HepG2 (cell line): ENCODE data around the gene SGO1. TPM values are rescaled to one million over a fixed set of nuclear protein-coding genes. Genes with fewer than 3 reads are reported as not detected.

Source experiments
- BORCS8-MEF2B ChIP-seq: sonication (generic); formaldehyde crosslinking; IDR thresholded peaks from 2 replicates; pipeline ENCODE4 v1.8.0; 2022; ENCODE audit warnings: mild to moderate bottlenecking, missing genetic modification reagents
- EED ChIP-seq: sonication (generic); formaldehyde crosslinking; IDR thresholded peaks from 2 replicates; pipeline ENCODE4 v1.5.0; 2020; ENCODE audit warnings: mild to moderate bottlenecking, missing genetic modification reagents
- NR2F6 ChIP-seq, 2 experiments: IDR thresholded peaks; 2 replicates each; pipeline ENCODE4 v1.6.1; 2016; ENCODE audit warnings: antibody characterized with exemption in 1 of 2, mild to moderate bottlenecking in 1 of 2
- SNAI1 ChIP-seq: sonication (generic); formaldehyde crosslinking; IDR thresholded peaks from 2 replicates; pipeline ENCODE4 v1.5.0; 2020; ENCODE audit warnings: mild to moderate bottlenecking, missing genetic modification reagents, borderline replicate concordance
- SOX5 ChIP-seq: IDR thresholded peaks from 2 replicates; pipeline ENCODE4 v1.6.1; 2016; ENCODE audit warnings: borderline replicate concordance
- ZNF451 ChIP-seq: sonication (generic); formaldehyde crosslinking; IDR thresholded peaks from 2 replicates; pipeline ENCODE4 v1.5.0; 2020; ENCODE audit warnings: mild to moderate bottlenecking, missing genetic modification reagents
- ZNF501 ChIP-seq: sonication (generic); formaldehyde crosslinking; IDR thresholded peaks from 2 replicates; pipeline ENCODE4 v1.5.1; 2020; ENCODE audit warnings: mild to moderate bottlenecking, moderate library complexity, missing genetic modification reagents
- ZNF652 ChIP-seq: IDR thresholded peaks from 2 replicates; pipeline ENCODE4 v1.6.1; 2016; ENCODE audit warnings: low read depth, borderline replicate concordance
- ZNF720 ChIP-seq: sonication (generic); formaldehyde crosslinking; IDR thresholded peaks from 2 replicates; pipeline ENCODE4 v1.4.0; 2020; ENCODE audit warnings: missing genetic modification reagents
- ZNF772 ChIP-seq: sonication (generic); formaldehyde crosslinking; IDR thresholded peaks from 2 replicates; pipeline ENCODE4 v1.5.0; 2020; ENCODE audit warnings: mild to moderate bottlenecking, missing genetic modification reagents
- polyA plus RNA-seq, 8 experiments: library from polyadenylated mRNA; depleted of rRNA in 3 of 8; stranded (reverse) in 7 of 8; unstranded in 1 of 8; fragments of >200 nt; fragmentation: Illumina TruSeq in 4 of 8; extraction: Trizol in 4 of 8; gene quantifications; 2 replicates each; pipeline versions ENCODE4 v1.2.1 to v1.2.3, GENCODE V29; 2011 to 2016; ENCODE audit warnings: low read depth in 4 of 8, missing spikeins in 1 of 8, mixed read lengths in 1 of 8; ENCODE audit not compliant: insufficient read depth in 1 of 8
- total RNA-seq, 5 experiments: library from RNA; depleted of rRNA; stranded (reverse); fragments of >200 nt; fragmentation: Illumina TruSeq; extraction: Trizol; gene quantifications; 2 replicates each; pipeline ENCODE4 v1.2.3, GENCODE V29; 2016; ENCODE audit warnings: low read depth in 1 of 5
- TF ChIP-seq, protein P1 (sequence below): sonication (generic); formaldehyde crosslinking; IDR thresholded peaks from 2 replicates; pipeline ENCODE4 v1.4.0; 2020; ENCODE audit warnings: missing genetic modification reagents, mild to moderate bottlenecking, borderline replicate concordance
- TF ChIP-seq, protein P2 (sequence below): sonication (generic); formaldehyde crosslinking; IDR thresholded peaks from 2 replicates; pipeline ENCODE4 v1.4.0; 2020; ENCODE audit warnings: mild to moderate bottlenecking, low read depth, missing genetic modification reagents
- TF ChIP-seq, protein P3 (sequence below): sonication (generic); formaldehyde crosslinking; IDR thresholded peaks from 2 replicates; pipeline ENCODE4 v1.8.0; 2023; ENCODE audit warnings: mild to moderate bottlenecking, missing genetic modification reagents
- TF ChIP-seq, protein P4 (sequence below): sonication (generic); formaldehyde crosslinking; IDR thresholded peaks from 2 replicates; pipeline ENCODE4 v1.4.0; 2020; ENCODE audit warnings: mild to moderate bottlenecking, missing genetic modification reagents, borderline replicate concordance
- TF ChIP-seq, protein P5 (sequence below): sonication (generic); formaldehyde crosslinking; IDR thresholded peaks from 2 replicates; pipeline ENCODE4 v1.8.0; 2022; ENCODE audit warnings: missing genetic modification reagents, mild to moderate bottlenecking, borderline replicate concordance

SGO1 gene
- total and polyA plus RNA-seq, 2 of the 13 experiments (the other 11 are each of a cell fraction or from before 2014, with no cell fraction given), result 2.1 to 16.1 TPM

DNA sequence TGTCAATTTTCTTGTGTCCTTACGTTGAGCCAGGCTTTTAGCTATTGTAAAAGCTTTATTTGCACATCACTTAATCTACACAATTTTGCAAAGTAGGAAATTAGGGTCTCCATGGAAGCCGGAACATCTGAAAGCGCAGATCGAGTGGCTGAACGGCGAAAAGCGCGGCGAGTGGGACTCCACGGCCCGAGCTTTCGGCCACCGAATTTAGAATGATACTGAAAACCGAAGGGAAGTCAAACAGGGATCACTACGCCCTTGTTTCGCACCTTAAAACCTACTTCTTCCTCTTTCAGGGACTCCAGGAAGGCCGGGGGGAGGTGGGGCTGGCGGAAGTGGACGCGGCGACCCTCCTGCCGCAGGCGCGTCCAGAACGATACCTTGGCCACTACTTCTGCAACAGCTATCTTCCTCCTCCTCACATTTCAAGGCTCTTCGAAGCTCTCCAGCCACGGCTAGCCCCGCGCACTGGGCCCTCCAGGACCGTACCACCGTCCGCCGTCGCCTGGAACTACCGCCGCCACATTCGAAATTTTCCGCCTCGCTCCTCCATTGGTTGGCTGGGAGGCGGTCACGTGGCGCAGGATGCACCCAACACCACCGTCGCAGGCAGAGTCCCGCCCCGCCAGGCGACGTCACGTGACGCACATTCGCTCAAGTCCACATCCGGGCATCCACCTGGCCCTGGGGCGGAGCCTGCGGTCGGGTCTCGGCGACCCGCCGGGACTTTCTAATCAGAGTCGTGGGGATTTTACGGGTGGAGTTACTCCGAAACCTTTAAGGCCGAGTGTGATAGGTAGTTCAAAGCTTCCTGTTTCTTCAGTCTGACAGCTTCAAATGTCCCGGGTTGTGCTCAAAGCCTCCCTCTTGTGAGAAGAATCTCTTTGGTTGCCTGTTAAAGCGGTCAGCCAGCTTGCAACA, at the start of gene SGO1 (continued):
- TF ChIP-seq, protein P1, sequence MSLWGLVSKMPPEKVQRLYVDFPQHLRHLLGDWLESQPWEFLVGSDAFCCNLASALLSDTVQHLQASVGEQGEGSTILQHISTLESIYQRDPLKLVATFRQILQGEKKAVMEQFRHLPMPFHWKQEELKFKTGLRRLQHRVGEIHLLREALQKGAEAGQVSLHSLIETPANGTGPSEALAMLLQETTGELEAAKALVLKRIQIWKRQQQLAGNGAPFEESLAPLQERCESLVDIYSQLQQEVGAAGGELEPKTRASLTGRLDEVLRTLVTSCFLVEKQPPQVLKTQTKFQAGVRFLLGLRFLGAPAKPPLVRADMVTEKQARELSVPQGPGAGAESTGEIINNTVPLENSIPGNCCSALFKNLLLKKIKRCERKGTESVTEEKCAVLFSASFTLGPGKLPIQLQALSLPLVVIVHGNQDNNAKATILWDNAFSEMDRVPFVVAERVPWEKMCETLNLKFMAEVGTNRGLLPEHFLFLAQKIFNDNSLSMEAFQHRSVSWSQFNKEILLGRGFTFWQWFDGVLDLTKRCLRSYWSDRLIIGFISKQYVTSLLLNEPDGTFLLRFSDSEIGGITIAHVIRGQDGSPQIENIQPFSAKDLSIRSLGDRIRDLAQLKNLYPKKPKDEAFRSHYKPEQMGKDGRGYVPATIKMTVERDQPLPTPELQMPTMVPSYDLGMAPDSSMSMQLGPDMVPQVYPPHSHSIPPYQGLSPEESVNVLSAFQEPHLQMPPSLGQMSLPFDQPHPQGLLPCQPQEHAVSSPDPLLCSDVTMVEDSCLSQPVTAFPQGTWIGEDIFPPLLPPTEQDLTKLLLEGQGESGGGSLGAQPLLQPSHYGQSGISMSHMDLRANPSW (CRISPR knock-in tag), result no peak
- TF ChIP-seq SOX5 (CRISPR knock-in tag) (0 out of 2 replicates have a peak, but pooled peaks have one; percentile 30), ZNF652 (CRISPR knock-in tag) (no peak), ZNF772 (CRISPR knock-in tag) (no peak; the same call in 1 of the 2 replicates), ZNF501 (CRISPR knock-in tag) (peak; percentile 89), BORCS8-MEF2B (CRISPR knock-in tag) (peak; percentile 98), NR2F6 (IDR thresholded peaks at IDR 0.05) (no peak), NR2F6 (CRISPR knock-in tag; IDR thresholded peaks at IDR 0.05) (0 out of 2 replicates have a peak, but pooled peaks have one; percentile 38), SNAI1 (CRISPR knock-in tag) (no peak), EED (no peak), ZNF451 (no peak), ZNF720 (CRISPR knock-in tag) (no peak)
- TF ChIP-seq, protein P2, sequence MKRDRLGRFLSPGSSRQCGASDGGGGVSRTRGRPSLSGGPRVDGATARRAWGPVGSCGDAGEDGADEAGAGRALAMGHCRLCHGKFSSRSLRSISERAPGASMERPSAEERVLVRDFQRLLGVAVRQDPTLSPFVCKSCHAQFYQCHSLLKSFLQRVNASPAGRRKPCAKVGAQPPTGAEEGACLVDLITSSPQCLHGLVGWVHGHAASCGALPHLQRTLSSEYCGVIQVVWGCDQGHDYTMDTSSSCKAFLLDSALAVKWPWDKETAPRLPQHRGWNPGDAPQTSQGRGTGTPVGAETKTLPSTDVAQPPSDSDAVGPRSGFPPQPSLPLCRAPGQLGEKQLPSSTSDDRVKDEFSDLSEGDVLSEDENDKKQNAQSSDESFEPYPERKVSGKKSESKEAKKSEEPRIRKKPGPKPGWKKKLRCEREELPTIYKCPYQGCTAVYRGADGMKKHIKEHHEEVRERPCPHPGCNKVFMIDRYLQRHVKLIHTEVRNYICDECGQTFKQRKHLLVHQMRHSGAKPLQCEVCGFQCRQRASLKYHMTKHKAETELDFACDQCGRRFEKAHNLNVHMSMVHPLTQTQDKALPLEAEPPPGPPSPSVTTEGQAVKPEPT (CRISPR knock-in tag), result 0 out of 2 replicates have a peak, but pooled peaks have one; percentile 20
- TF ChIP-seq, protein P3, sequence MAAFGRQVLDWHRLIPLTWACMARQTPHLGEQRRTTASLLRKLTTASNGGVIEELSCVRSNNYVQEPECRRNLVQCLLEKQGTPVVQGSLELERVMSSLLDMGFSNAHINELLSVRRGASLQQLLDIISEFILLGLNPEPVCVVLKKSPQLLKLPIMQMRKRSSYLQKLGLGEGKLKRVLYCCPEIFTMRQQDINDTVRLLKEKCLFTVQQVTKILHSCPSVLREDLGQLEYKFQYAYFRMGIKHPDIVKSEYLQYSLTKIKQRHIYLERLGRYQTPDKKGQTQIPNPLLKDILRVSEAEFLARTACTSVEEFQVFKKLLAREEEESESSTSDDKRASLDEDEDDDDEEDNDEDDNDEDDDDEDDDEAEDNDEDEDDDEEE, result 0 out of 2 replicates have a peak, but pooled peaks have one; percentile 42
- TF ChIP-seq, protein P4, sequence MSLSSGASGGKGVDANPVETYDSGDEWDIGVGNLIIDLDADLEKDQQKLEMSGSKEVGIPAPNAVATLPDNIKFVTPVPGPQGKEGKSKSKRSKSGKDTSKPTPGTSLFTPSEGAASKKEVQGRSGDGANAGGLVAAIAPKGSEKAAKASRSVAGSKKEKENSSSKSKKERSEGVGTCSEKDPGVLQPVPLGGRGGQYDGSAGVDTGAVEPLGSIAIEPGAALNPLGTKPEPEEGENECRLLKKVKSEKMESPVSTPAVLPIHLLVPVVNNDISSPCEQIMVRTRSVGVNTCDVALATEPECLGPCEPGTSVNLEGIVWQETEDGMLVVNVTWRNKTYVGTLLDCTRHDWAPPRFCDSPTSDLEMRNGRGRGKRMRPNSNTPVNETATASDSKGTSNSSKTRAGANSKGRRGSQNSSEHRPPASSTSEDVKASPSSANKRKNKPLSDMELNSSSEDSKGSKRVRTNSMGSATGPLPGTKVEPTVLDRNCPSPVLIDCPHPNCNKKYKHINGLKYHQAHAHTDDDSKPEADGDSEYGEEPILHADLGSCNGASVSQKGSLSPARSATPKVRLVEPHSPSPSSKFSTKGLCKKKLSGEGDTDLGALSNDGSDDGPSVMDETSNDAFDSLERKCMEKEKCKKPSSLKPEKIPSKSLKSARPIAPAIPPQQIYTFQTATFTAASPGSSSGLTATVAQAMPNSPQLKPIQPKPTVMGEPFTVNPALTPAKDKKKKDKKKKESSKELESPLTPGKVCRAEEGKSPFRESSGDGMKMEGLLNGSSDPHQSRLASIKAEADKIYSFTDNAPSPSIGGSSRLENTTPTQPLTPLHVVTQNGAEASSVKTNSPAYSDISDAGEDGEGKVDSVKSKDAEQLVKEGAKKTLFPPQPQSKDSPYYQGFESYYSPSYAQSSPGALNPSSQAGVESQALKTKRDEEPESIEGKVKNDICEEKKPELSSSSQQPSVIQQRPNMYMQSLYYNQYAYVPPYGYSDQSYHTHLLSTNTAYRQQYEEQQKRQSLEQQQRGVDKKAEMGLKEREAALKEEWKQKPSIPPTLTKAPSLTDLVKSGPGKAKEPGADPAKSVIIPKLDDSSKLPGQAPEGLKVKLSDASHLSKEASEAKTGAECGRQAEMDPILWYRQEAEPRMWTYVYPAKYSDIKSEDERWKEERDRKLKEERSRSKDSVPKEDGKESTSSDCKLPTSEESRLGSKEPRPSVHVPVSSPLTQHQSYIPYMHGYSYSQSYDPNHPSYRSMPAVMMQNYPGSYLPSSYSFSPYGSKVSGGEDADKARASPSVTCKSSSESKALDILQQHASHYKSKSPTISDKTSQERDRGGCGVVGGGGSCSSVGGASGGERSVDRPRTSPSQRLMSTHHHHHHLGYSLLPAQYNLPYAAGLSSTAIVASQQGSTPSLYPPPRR (CRISPR knock-in tag), result no peak
- TF ChIP-seq, protein P5, sequence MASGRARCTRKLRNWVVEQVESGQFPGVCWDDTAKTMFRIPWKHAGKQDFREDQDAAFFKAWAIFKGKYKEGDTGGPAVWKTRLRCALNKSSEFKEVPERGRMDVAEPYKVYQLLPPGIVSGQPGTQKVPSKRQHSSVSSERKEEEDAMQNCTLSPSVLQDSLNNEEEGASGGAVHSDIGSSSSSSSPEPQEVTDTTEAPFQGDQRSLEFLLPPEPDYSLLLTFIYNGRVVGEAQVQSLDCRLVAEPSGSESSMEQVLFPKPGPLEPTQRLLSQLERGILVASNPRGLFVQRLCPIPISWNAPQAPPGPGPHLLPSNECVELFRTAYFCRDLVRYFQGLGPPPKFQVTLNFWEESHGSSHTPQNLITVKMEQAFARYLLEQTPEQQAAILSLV, result peak; percentile 79; the same call in 1 of the 2 replicates
